Mesendoderm (in vitro differentiated cells): Measurements from ENCODE around the gene TIGD6. TPM values are rescaled to one million over a fixed set of nuclear protein-coding genes. Genes with fewer than 3 reads are reported as not detected.
A peak's percentile ranks its signal among the peaks of the same experiment; 100 is the strongest.

ENCODE experiments used
- DNase-seq: peaks from one replicate; pipeline ENCODE4 v3.0.0; 2013
- H2AK5ac ChIP-seq: 2 replicates; pipeline ENCODE4 v1.6.1; 2013; ENCODE audit warnings: low read length, inconsistent platforms
- H2BK120ac ChIP-seq: 2 replicates; pipeline ENCODE4 v1.6.1; 2013; ENCODE audit warnings: low read depth, mild to moderate bottlenecking, low read length, moderate library complexity, mixed read lengths
- H2BK15ac ChIP-seq: replicated peaks from 2 replicates; pipeline ENCODE4 v1.6.1; 2013; ENCODE audit warnings: low read depth, mild to moderate bottlenecking, moderate library complexity
- H2BK5ac ChIP-seq: 2 replicates; pipeline ENCODE4 v1.6.1; 2013; ENCODE audit warnings: low read length, inconsistent platforms
- H3K18ac ChIP-seq: 2 replicates; pipeline ENCODE4 v1.6.1; 2013; ENCODE audit warnings: mild to moderate bottlenecking, low read length, mixed read lengths
- H3K23ac ChIP-seq: one replicate; pipeline ENCODE4 v1.6.1; 2013; ENCODE audit warnings: low read length
- H3K27ac ChIP-seq: 2 replicates; pipeline ENCODE4 v1.5.1; 2013; ENCODE audit warnings: low read depth, mild to moderate bottlenecking, inconsistent platforms, low read length, moderate library complexity
- H3K27me3 ChIP-seq: 2 replicates; pipeline ENCODE4 v1.6.1; 2013; ENCODE audit warnings: low read length, control low read depth, mild to moderate bottlenecking, inconsistent platforms; ENCODE audit not compliant: insufficient read depth, poor library complexity
- H3K36me3 ChIP-seq: 2 replicates; pipeline ENCODE4 v1.6.1; 2013; ENCODE audit warnings: low read length, inconsistent platforms; ENCODE audit not compliant: control insufficient read depth, insufficient read depth
- H3K4ac ChIP-seq: one replicate; pipeline ENCODE4 v1.6.1; 2013; ENCODE audit warnings: low read depth, mild to moderate bottlenecking, low read length, moderate library complexity
- H3K4me1 ChIP-seq: 2 replicates; pipeline ENCODE4 v1.6.1; 2013; ENCODE audit warnings: low read depth, low read length, inconsistent platforms; ENCODE audit not compliant: control insufficient read depth
- H3K4me2 ChIP-seq: 2 replicates; pipeline ENCODE4 v1.6.1; 2013; ENCODE audit warnings: low read length
- H3K4me3 ChIP-seq: 2 replicates; pipeline ENCODE4 v1.5.1; 2013; ENCODE audit warnings: mild to moderate bottlenecking, low read length
- H3K56ac ChIP-seq: one replicate; pipeline ENCODE4 v1.6.1; 2013; ENCODE audit warnings: low read length
- H3K79me1 ChIP-seq: 2 replicates; pipeline ENCODE4 v1.6.1; 2013; ENCODE audit warnings: low read length, inconsistent platforms
- H3K79me2 ChIP-seq: 2 replicates; pipeline ENCODE4 v1.6.1; 2013; ENCODE audit warnings: mild to moderate bottlenecking, low read length; ENCODE audit not compliant: control insufficient read depth, insufficient read depth
- H3K9ac ChIP-seq: 2 replicates; pipeline ENCODE4 v1.6.1; 2013; ENCODE audit warnings: low read length, inconsistent platforms
- H4K5ac ChIP-seq: one replicate; pipeline ENCODE4 v1.6.1; 2013; ENCODE audit warnings: low read length
- H4K8ac ChIP-seq: one replicate; pipeline ENCODE4 v1.6.1; 2013; ENCODE audit warnings: low read depth, mild to moderate bottlenecking, control low read depth, low read length, moderate library complexity
- WGBS: extraction: QIAGEN DNeasy Blood & Tissue Kit; methylation state at CpG from one replicate; pipeline ENCODE4 v1.1.7; 2013; ENCODE audit warnings: low lambda C conversion rate, missing lambda C conversion rate; ENCODE audit not compliant: insufficient coverage; ENCODE audit errors: extremely low coverage; 5-methylcytosine and 5-hydroxymethylcytosine counted together
- polyA plus RNA-seq, 2 experiments: library from polyadenylated mRNA; stranded (reverse); fragments of 200-250 nt; gene quantifications; one replicate each; pipeline ENCODE4 v1.2.3, GENCODE V29; 2013

Gene TIGD6
- 2.3 TPM for polyA plus RNA-seq (2013, experiment 1 of 2)
- 2.1 TPM for polyA plus RNA-seq (2013, experiment 2 of 2)

DNA sequence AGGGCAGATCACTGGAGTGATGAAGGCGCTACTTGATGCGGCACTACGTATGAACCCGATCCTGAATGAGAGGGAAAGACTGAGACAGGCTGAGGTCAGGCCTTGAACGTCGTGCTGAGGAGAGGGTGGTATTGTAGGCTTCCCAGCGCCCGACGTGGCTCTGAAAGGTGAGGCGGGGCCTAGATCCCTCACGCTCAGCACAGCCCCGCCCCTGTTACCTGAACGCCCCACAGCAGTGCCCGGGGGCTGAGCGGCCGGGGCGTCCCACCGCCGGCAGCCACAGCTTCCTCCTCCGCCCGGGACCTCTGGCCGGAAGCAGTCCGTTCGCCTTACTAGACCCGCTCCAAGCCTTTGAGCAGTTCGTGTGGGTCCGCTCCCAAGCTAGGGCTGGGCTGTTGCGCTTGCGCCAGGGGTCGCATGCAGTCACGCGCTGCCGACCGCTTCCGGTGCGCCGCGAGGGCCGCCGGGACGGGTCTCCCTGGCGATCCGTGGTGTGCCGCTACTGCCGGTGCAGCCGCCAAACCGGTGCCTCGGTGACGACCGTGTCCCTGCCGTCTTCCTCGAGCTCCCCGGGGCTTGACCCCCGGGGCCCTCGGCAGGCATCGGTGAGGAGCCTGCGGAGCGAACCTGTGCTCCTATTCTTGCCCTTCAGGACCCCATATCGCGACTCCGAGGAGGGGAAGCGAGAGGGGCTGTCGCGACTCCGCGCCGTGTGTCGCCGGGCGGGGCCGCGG is at the start of gene TIGD6, which contains the start of gene HMGXB3:
TSS of gene TIGD6 (minus strand) at position 399 of the 734 bp plus-strand sequence. CDS start 4,306 bp downstream, outside the sequence.
TSS of gene HMGXB3 (plus strand) at position 484 of the 734 bp plus-strand sequence. CDS start 4,114 bp downstream, outside the sequence.
- Histone ChIP-seq H3K56ac (peak within 1 kb of the TSS; percentile 95), H2AK5ac (peak within 1 kb of the TSS; percentile 46), H3K4ac (peak within 1 kb of the TSS; percentile 5), H3K79me2 (peaks cover 20% of the 10 kb centered on the region), H3K9ac (peak within 1 kb of the TSS; percentile 97), H3K27me3 (no peaks in the 10 kb centered on the region), H3K4me2 (peak within 1 kb of the TSS; percentile 94), H3K23ac (peak within 1 kb of the TSS; percentile 92), H4K5ac (peak within 1 kb of the TSS; percentile 95), H2BK15ac (no peak within 1 kb of the TSS), H4K8ac (no peak within 1 kb of the TSS), H3K4me1 (peaks cover 7% of the 10 kb centered on the region), H3K27ac (peak within 1 kb of the TSS; percentile 61), H2BK120ac (no peak within 1 kb of the TSS), H3K4me3 (peak within 1 kb of the TSS; percentile 64), H3K79me1 (peaks cover 7% of the 10 kb centered on the region), H3K18ac (peak within 1 kb of the TSS; percentile 61), H3K36me3 (no peaks in the 10 kb centered on the region), H2BK5ac (no peak within 1 kb of the TSS)
- peak; percentile 99 for DNase-seq
- no CpG with 5 or more reads among the region's 72 CpGs for WGBS

- H3K4me3 ChIP-seq, result no peak overlapping the region
- no peak overlapping the region for H4K5ac ChIP-seq
- H2AK5ac ChIP-seq, result no peak overlapping the region
- H3K9ac ChIP-seq, result no peak overlapping the region
- no peak overlapping the region for H3K27ac ChIP-seq
- WGBS, result no CpG with 5 or more reads among the region's 6 CpGs
- H3K79me2 ChIP-seq, result no peaks in the 10 kb centered on the region
- H3K27me3 ChIP-seq, result no peaks in the 10 kb centered on the region
- no peak overlapping the region for H3K56ac ChIP-seq
- no peaks in the 10 kb centered on the region for H3K79me1 ChIP-seq
- H2BK15ac ChIP-seq, result no peak overlapping the region
- H3K18ac ChIP-seq, result no peak overlapping the region
- no peaks in the 10 kb centered on the region for H3K4me1 ChIP-seq
- no peak overlapping the region for H2BK120ac ChIP-seq
- no peak for DNase-seq
- H3K4me2 ChIP-seq, result no peak overlapping the region
- H2BK5ac ChIP-seq, result no peak overlapping the region
- H3K4ac ChIP-seq, result no peak overlapping the region
- H3K23ac ChIP-seq, result no peak overlapping the region
- H4K8ac ChIP-seq, result no peak overlapping the region
- peaks cover 19% of the 10 kb centered on the region for H3K36me3 ChIP-seq
Measured at GRCh38 chr5:150046031-150046430, 45.6 kb upstream of the TIGD6 start.

DNA sequence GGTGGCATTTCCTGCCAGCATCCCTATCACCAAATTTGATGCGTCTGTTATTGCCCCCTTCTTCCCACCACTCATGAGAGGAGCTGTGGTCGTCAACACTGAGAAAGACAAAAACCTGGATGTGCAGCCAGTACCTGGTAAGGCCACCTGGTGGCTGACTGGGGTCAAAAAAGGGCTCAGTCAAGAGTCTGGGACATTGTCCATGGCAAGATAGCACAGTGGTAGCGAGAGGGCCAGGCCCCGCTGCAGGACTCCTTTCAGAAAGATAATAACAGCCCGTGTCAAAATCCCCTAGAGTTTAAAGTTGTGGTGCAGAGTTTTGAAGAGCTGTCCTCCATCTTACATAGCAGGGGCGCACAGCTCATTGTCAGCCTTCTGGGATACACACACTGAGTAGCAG is 45.1 kb upstream of the TIGD6 start:
- Histone ChIP-seq H3K4me1 (no peaks in the 10 kb centered on the region), H3K27me3 (no peaks in the 10 kb centered on the region), H3K18ac (no peak overlapping the region), H2BK15ac (no peak overlapping the region), H3K4ac (no peak overlapping the region), H3K23ac (no peak overlapping the region), H2BK120ac (no peak overlapping the region), H4K8ac (no peak overlapping the region), H3K79me2 (no peaks in the 10 kb centered on the region), H3K79me1 (no peaks in the 10 kb centered on the region), H2AK5ac (no peak overlapping the region), H3K27ac (no peak overlapping the region), H3K56ac (no peak overlapping the region), H3K9ac (no peak overlapping the region), H3K4me3 (no peak overlapping the region), H2BK5ac (no peak overlapping the region), H3K4me2 (no peak overlapping the region), H4K5ac (no peak overlapping the region), H3K36me3 (peaks cover 17% of the 10 kb centered on the region)
- whole genome bisulfite sequencing, result no CpG with 5 or more reads among the region's 6 CpGs
- DNase-seq, result peak; percentile 27

DNA sequence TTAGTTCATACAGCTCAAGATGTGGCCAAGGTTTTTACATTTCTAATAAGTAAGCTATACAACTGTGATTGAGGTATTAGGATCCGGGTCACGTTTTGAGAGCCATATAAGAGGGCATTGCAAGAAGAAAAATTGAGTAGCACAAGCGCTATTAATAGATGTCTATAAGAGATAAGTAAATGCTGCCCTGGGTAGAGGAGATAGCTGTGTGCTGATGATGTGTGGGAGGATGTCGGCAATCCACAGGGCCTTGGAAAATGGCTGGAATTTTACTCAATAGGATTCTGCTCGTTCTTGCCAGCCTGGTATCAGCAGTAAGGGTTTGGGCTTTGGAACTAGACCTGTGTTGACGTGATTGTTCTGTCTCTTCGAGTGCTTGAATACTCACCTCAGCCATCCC is 44.3 kb upstream of the TIGD6 start:
- Histone ChIP-seq H2BK5ac (no peak overlapping the region), H2AK5ac (no peak overlapping the region), H3K23ac (no peak overlapping the region), H3K27ac (no peak overlapping the region), H3K4me2 (no peak overlapping the region), H3K4me3 (no peak overlapping the region), H3K56ac (no peak overlapping the region), H3K4ac (no peak overlapping the region), H3K79me1 (no peaks in the 10 kb centered on the region), H3K27me3 (no peaks in the 10 kb centered on the region), H3K36me3 (peaks cover 13% of the 10 kb centered on the region), H3K79me2 (no peaks in the 10 kb centered on the region), H3K18ac (no peak overlapping the region), H2BK120ac (no peak overlapping the region), H3K4me1 (no peaks in the 10 kb centered on the region), H4K5ac (no peak overlapping the region), H4K8ac (no peak overlapping the region), H3K9ac (no peak overlapping the region), H2BK15ac (no peak overlapping the region)
- WGBS, result no CpG with 5 or more reads among the region's 7 CpGs
- no peak for DNase-seq

DNA sequence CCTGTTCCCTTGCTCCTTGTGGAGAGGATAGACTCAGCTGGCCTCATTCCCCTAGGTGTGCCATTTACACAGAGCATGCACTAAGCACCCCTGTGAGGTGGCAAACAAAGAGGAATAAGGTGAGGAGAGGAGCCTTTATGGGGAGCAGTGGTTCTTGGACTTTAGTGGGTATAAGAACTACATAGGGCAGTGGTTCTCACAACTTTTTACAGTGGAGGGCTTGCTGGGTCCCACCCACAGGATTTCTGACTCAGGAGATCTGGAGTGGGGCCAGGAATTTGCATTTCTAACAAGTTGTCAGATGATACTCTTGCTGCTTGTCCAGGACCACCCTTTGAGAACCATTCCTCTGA is 43.9 kb upstream of the TIGD6 start:
- no peak overlapping the region for H4K8ac ChIP-seq
- H2BK5ac ChIP-seq, result no peak overlapping the region
- no peaks in the 10 kb centered on the region for H3K4me1 ChIP-seq
- no peak overlapping the region for H2AK5ac ChIP-seq
- no peak for DNase-seq
- H4K5ac ChIP-seq, result no peak overlapping the region
- H3K79me2 ChIP-seq, result no peaks in the 10 kb centered on the region
- no peak overlapping the region for H3K23ac ChIP-seq
- no peak overlapping the region for H3K4me3 ChIP-seq
- H3K27me3 ChIP-seq, result no peaks in the 10 kb centered on the region
- H3K56ac ChIP-seq, result no peak overlapping the region
- H3K4ac ChIP-seq, result no peak overlapping the region
- H3K4me2 ChIP-seq, result no peak overlapping the region
- no peak overlapping the region for H3K9ac ChIP-seq
- H3K27ac ChIP-seq, result no peak overlapping the region
- no peak overlapping the region for H3K18ac ChIP-seq
- peaks cover 10% of the 10 kb centered on the region for H3K36me3 ChIP-seq
- no peaks in the 10 kb centered on the region for H3K79me1 ChIP-seq
- no peak overlapping the region for H2BK120ac ChIP-seq
- no peak overlapping the region for H2BK15ac ChIP-seq
